Thymus (tissue), 11 donors: ENCODE data around the gene HECTD4. TPM values are rescaled to one million over a fixed set of nuclear protein-coding genes. Genes with fewer than 3 reads are reported as not detected.

ENCODE experiments used
- DNase-seq, 9 donors: peaks; one replicate each; pipeline ENCODE4 v3.0.0-alpha.2; 2013; ENCODE audit warnings: low spot score in 9 of 9, low read depth in 6 of 9, missing footprints in 1 of 9
- H3K27ac ChIP-seq, 2 donors: one replicate each; pipeline ENCODE4 v1.5.1; 2013; ENCODE audit warnings: control low read depth in 1 of 2, low read depth in 1 of 2, low read length in 1 of 2, mild to moderate bottlenecking in 1 of 2, moderate library complexity in 1 of 2
- H3K27me3 ChIP-seq, 2 donors: one replicate each; pipeline ENCODE4 v1.5.1; 2013; ENCODE audit warnings: low read length in 1 of 2; ENCODE audit not compliant: control insufficient read depth in 2 of 2, insufficient read depth in 1 of 2
- H3K36me3 ChIP-seq, 2 donors: one replicate each; pipeline ENCODE4 v1.5.1; 2013; ENCODE audit warnings: low read length in 1 of 2, mild to moderate bottlenecking in 1 of 2, moderate library complexity in 1 of 2; ENCODE audit not compliant: control insufficient read depth in 2 of 2, insufficient read depth in 2 of 2
- H3K4me1 ChIP-seq, 2 donors: one replicate each; pipeline ENCODE4 v1.5.1; 2013; ENCODE audit warnings: low read length in 2 of 2; ENCODE audit not compliant: control insufficient read depth in 2 of 2, insufficient read depth in 2 of 2
- H3K4me3 ChIP-seq, 2 donors: one replicate each; pipeline ENCODE4 v1.5.1; 2013; ENCODE audit warnings: low read length in 2 of 2, control low read depth in 1 of 2, mild to moderate bottlenecking in 1 of 2
- H3K9me3 ChIP-seq, 2 donors: one replicate each; pipeline ENCODE4 v1.5.1; 2013; ENCODE audit warnings: low read length in 1 of 2, mild to moderate bottlenecking in 1 of 2; ENCODE audit not compliant: control insufficient read depth in 2 of 2, insufficient read depth in 1 of 2
- WGBS: extraction: QIAGEN DNeasy Blood & Tissue Kit; methylation state at CpG from one replicate; pipeline ENCODE4 v1.1.7; 2013; 5-methylcytosine and 5-hydroxymethylcytosine counted together
- polyA plus RNA-seq: library from polyadenylated mRNA; stranded (reverse); fragments of 200-250 nt; gene quantifications from one replicate; pipeline ENCODE4 v1.2.3, GENCODE V29; 2013
- total RNA-seq: library from RNA; stranded (reverse); fragments of 120-200 nt; gene quantifications from one replicate; pipeline ENCODE4 v1.2.4, GENCODE V29; 2013
- donor health status: healthy.

Gene HECTD4
- total and polyA plus RNA-seq, 2 donors: 9.6 to 19.3 TPM

DNA sequence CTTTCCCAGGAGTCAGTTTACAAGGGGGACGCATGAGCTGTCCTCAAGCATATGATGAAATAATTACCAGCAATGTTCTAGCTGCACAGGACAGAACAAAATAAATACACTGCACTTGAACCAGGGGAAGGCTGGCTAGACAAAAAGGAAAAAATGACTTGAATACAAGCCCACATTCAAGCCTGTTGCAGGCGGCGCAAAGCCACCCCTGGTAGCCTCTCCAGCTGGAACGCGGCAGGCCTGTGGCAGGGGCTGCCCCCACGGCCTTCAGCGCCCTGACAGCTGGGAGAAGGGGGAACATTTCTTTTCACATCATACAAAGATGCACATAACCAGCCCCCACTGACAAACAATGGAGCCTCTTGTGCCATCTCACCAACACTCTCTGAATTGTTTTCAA lies 199.7 kb downstream of the HECTD4 start:
- peaks cover 19 to 67% of the 10 kb centered on the region in 2 donors for H3K36me3 ChIP-seq
- H3K27ac ChIP-seq: no peak overlapping the region
- no peaks in the 10 kb centered on the region for H3K4me1 ChIP-seq
- 97% methylated on average over 7 of the region's 7 CpGs for WGBS
- H3K4me3 ChIP-seq: no peak overlapping the region
- H3K9me3 ChIP-seq: no peaks in the 10 kb centered on the region
- H3K27me3 ChIP-seq: no peaks in the 10 kb centered on the region
- no peak for DNase-seq

DNA sequence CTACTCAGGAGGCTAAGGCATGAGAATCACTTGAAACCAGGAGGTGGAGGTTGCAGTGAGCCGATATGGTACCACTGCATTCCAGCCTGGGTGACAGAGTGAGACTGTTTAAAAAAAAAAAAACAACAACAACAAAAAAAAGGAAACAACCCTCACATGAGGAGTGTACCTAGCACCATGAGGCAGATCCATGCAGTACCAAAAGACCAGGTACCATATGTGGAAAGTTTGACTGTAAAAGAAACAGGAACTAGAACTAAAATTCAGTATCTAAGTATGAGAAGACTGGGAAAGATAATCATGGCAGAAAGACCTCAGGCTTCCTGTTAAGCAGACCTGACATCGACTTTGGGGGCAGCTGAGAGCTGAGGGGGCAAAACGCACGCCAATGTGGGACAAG lies 201.8 kb downstream of the HECTD4 start:
- Histone ChIP-seq H3K27ac (no peak overlapping the region), H3K4me1 (no peaks in the 10 kb centered on the region), H3K27me3 (no peaks in the 10 kb centered on the region), H3K4me3 (no peak overlapping the region), H3K9me3 (no peaks in the 10 kb centered on the region), H3K36me3 (peaks cover 27 to 74% of the 10 kb centered on the region in 2 donors)
- 81% methylated on average over 4 of the region's 4 CpGs for WGBS
- no peak for DNase-seq

DNA sequence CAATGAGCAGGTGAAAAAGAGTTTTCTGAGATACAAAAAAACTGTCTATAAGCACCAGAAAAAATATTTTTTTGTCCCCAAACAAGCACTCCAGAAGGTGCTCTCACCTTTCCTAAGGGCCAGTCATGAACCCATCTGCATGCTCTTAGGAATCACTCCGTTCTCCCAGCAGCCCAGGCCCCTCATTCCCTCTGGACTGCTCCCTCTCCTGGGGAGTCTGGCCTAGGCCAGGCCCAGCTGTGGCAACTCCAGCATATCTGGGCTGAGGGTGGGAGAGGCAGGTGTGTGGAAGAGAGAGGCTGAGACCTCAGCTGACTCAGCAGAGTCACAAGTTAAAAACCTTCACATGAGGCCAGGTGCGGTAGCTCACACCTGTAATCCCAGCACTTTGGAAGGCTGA lies 202.3 kb downstream of the HECTD4 start:
- no peak overlapping the region for H3K27ac ChIP-seq
- H3K4me3 ChIP-seq: no peak overlapping the region
- no peaks in the 10 kb centered on the region for H3K4me1 ChIP-seq
- H3K9me3 ChIP-seq: no peaks in the 10 kb centered on the region
- DNase-seq: no peak
- WGBS: 97% methylated on average over 2 of the region's 2 CpGs
- H3K36me3 ChIP-seq: peaks cover 32 to 73% of the 10 kb centered on the region in 2 donors
- H3K27me3 ChIP-seq: no peaks in the 10 kb centered on the region

DNA sequence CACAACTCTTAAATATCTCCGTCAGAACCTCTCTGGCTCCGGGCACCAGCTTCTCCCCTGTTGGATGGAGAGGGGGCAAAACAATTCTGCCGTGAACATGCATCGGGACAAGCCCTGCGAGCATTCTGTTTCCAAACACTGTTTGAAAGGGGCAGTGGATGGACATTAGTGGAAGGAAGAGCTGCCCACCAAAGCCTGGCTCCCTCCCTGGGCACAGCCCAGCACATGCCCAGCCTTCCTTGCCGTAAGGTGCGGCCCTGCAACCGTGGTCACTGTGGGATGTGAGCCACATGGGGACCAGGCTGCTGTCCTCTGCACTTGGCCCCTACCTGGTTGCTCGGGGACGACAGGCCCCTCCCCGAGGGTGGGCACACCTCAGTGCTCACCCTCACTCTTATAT lies 202.9 kb downstream of the HECTD4 start:
- H3K9me3 ChIP-seq: no peaks in the 10 kb centered on the region
- H3K36me3 ChIP-seq: peaks cover 28 to 72% of the 10 kb centered on the region in 2 donors
- 97% methylated on average over 11 of the region's 11 CpGs for WGBS
- H3K27ac ChIP-seq: no peak overlapping the region
- H3K4me3 ChIP-seq: no peak overlapping the region
- H3K27me3 ChIP-seq: no peaks in the 10 kb centered on the region
- no peaks in the 10 kb centered on the region for H3K4me1 ChIP-seq
- no peak for DNase-seq

DNA sequence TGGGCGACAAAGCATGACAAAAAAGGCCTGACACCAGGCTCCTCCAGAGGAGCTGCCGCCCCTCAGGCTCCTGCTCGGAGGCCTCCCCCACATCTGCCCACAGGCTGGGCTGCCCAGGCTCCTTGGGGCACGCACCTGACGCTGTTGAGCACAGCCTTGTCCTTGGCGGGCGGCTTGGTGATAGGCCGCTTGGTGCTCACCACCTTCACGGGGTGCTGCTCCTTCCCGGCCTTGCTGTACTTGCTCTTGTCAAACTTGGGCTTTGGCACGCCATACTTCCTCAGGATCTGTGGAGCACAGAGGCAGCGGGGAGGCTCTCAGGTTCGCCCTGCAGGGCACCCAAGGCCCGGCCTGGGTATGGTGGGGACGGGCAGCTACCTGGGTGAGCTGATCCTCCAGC lies 203.4 kb downstream of the HECTD4 start:
- Histone ChIP-seq H3K4me1 (no peaks in the 10 kb centered on the region), H3K9me3 (no peaks in the 10 kb centered on the region), H3K27me3 (no peaks in the 10 kb centered on the region), H3K27ac (no peak overlapping the region), H3K36me3 (peaks cover 24 to 66% of the 10 kb centered on the region in 2 donors), H3K4me3 (no peak overlapping the region)
- WGBS: 99% methylated on average over 15 of the region's 15 CpGs
- no peak for DNase-seq

DNA sequence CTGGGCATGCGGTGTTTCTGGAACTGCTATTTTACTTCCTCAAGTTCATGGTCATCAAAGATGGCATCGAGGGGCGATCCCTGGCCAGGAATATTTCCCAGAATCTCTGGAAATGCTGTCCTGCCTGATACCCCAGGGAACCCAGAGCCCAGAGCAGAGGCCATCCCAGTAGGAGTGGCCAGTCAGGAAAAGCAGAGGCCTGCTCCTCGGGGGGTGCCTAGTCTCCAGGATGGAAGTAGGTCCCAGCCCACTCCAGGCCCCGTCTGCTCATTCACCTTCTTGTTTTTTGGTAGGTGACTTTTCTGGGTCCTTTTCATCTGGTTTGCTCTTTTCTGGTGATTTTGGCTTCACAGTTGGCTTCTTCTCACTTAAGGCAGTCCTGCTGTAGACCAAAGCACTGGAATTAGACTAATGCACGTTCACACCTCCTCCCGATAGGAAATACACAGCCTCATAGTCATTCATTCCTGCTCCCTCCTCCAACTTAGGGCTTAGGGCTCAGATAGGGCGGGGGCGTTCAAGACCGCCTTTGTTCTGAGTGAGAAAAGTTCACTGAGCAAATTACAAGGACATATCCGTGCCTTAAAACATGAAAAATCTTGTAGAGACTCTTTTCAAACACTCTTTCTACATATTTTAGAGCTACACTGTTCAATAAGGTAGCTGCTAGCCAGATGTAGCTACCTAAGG lies 205.8 kb downstream of the HECTD4 start:
- no peaks in the 10 kb centered on the region for H3K9me3 ChIP-seq
- no peaks in the 10 kb centered on the region for H3K4me1 ChIP-seq
- H3K27ac ChIP-seq: no peak overlapping the region
- no peaks in the 10 kb centered on the region for H3K27me3 ChIP-seq
- 95% methylated on average over 11 of the region's 11 CpGs for WGBS
- H3K36me3 ChIP-seq: peaks cover 28 to 62% of the 10 kb centered on the region in 2 donors
- no peak for DNase-seq
- no peak overlapping the region for H3K4me3 ChIP-seq

DNA sequence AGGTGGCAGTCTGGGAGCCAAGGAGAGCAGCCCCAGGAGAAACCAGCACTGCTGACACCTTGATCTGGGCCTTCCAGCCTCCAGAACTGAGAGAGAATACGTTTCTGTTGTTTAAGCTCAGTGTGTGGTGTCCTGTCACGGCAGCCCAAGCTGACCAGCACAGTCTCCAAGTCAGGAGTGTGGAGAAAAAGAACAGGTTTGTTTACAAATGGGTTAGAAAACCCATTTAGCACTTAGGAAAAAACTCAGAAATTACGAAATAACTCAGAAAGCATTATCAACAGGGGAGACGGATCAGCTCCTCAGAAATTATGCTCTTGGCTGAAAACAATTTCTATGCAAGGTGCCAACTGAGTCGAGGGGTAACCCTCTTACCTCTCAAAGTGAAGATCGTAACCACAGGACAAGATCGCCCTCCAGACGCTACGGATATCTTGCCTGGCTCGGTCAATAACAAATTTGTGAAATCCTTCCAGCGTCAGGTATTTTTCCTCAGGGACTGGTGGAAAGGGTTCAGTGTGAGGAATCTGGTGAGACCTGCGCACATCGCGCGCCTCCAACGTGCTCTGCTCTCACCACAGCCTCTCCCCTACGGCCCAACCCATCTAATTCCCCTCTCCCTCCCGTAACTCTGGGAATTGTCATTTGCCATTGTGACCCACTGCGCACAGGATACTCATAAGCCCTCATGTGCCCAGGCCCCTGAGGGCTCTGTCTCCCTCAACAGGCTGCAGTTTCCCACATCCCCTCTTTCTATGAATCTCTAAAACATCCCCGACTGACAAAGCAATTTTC lies 206.7 kb downstream of the HECTD4 start:
- no peak for DNase-seq
- Histone ChIP-seq H3K27me3 (no peaks in the 10 kb centered on the region), H3K36me3 (peaks cover 33 to 65% of the 10 kb centered on the region in 2 donors), H3K9me3 (no peaks in the 10 kb centered on the region), H3K27ac (no peak overlapping the region), H3K4me3 (no peak overlapping the region), H3K4me1 (no peaks in the 10 kb centered on the region)
- WGBS: 97% methylated on average over 20 of the region's 20 CpGs

DNA sequence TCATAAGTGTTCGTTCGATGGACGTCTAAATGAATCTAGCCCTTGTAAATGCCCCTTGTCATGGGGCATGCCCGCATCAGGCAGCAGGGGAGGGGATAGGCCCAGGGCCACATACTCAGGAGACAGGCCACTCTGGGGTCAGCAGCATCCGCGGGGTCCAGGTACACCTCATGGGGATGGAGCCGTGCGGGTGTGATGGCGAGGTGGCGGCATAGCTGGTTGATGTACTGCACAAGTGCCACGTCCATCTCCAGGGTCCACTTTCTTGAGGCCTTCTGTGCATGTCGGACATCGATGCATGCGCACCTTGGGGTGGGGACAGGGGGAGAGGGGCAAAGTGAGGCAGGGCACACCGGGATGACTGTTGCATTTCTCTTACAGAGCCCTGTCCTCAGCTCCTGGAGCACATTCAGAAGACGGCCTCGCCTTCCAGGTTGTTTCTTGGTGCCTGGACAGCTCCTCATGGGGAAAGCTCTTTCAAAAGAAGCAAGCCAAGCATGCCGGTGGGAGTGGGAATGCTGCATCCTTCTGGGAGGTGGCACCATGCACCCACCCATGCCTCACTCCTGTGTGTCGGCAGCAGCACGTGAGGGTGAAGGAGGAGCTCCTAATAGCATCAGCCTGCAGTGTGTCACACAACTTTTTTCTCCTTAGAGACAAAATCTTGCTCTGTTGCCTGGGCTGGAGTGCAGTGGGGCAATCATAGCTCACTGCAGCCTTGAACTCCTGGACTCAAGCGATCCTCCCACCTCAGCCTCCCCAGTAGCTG lies 209.5 kb downstream of the HECTD4 start:
- DNase-seq: no peak

More for the DNA sequence above, 209.5 kb downstream of the HECTD4 start:
- no peak overlapping the region for H3K4me3 ChIP-seq
- peaks cover 22 to 46% of the 10 kb centered on the region in 2 donors for H3K36me3 ChIP-seq
- WGBS: 98% methylated on average over 21 of the region's 21 CpGs
- H3K27ac ChIP-seq: no peak overlapping the region
- no peaks in the 10 kb centered on the region for H3K4me1 ChIP-seq
- no peaks in the 10 kb centered on the region for H3K27me3 ChIP-seq
- H3K9me3 ChIP-seq: no peaks in the 10 kb centered on the region
